HepG2 (cell line): Measurements from ENCODE around the gene EFCAB8. TPM values are rescaled to one million over a fixed set of nuclear protein-coding genes. Genes with fewer than 3 reads are reported as not detected.

Experiments used
- ATAC-seq: fragments of 200-7000 bp; cut with Tn5 transposase; 3 replicates; pipeline ENCODE4 v1.9.1; 2020; ENCODE audit warnings: mild to moderate bottlenecking, moderate library complexity
- BruUV-seq: library from RNA; stranded (reverse); fragments of 400-500 nt; replicated peaks from 2 replicates; lab custom pipeline; 2021; lab: Mats Ljungman, UMichigan
- CTCF ChIA-PET: fragments of 300-600 bp; formaldehyde crosslinking; extraction: SDS; loops from one replicate; lab custom pipeline; 2021; ENCODE audit warnings: low total read pairs, inconsistent platforms, low intra/inter-chr PET ratio; lab: Yijun Ruan, JAX
- POLR2A ChIA-PET: fragments of 350-600 bp; sonication (Branson Sonifier 250); formaldehyde crosslinking; loops from one replicate; lab custom pipeline; 2020; ENCODE audit warnings: antibody characterized with exemption, inconsistent platforms; lab: Yijun Ruan, JAX
- DNase-seq: peaks from one replicate; pipeline ENCODE4 v3.0.0-alpha.2; 2015; ENCODE audit warnings: low spot score
- FAIRE-seq: peaks from 3 replicates; lab custom pipeline; 2011; peaks lifted over from hg19 to GRCh38; lab: Jason Lieb, UNC
- H2AFZ ChIP-seq: one replicate; pipeline ENCODE4 v1.6.1; 2011; ENCODE audit warnings: low read length, inconsistent platforms
- H3K27ac ChIP-seq: fragments of 300-600 bp; 3 replicates; pipeline ENCODE4 v1.8.0; 2011; ENCODE audit warnings: mixed run types, mild to moderate bottlenecking, mixed read lengths, low read length, inconsistent platforms; ENCODE audit not compliant: insufficient read depth; ENCODE audit errors: extremely low read length
- H3K27me3 ChIP-seq, 2 experiments: fragments of 200-600 bp in 1 of 2; 2 replicates in 1 of 2; 3 replicates in 1 of 2; pipeline versions ENCODE4 v1.6.0 to v1.8.0; 2011; ENCODE audit warnings: low read length in 2 of 2, mild to moderate bottlenecking in 2 of 2, moderate library complexity in 2 of 2, inconsistent platforms in 1 of 2; ENCODE audit not compliant: insufficient read depth in 2 of 2, control insufficient read depth in 1 of 2
- H3K36me3 ChIP-seq, 2 experiments: fragments of 200-600 bp in 1 of 2; replicated peaks in 1 of 2; 2 replicates in 1 of 2; 3 replicates in 1 of 2; pipeline versions ENCODE4 v1.5.1 to v1.8.0; 2011; ENCODE audit warnings: low read length in 2 of 2, inconsistent platforms in 1 of 2; ENCODE audit not compliant: insufficient read depth in 2 of 2, control insufficient read depth in 1 of 2
- H3K4me1 ChIP-seq: 2 replicates; pipeline ENCODE4 v1.5.1; 2012; ENCODE audit warnings: low read length, inconsistent platforms; ENCODE audit not compliant: insufficient read depth
- H3K4me2 ChIP-seq: 2 replicates; pipeline ENCODE4 v1.6.0; 2011; ENCODE audit warnings: low read depth, low read length, inconsistent platforms
- H3K4me3 ChIP-seq, 3 experiments: fragments of 200-600 bp in 1 of 3; sonication (generic), shearing (Covaris generic) in 1 of 3; replicated peaks in 1 of 3; 2 replicates each; pipeline ENCODE4 v1.5.1; 2011 to 2016; ENCODE audit warnings: low read length in 3 of 3, inconsistent platforms in 2 of 3, low read depth in 2 of 3, mild to moderate bottlenecking in 2 of 3, control low read depth in 1 of 3, mixed read lengths in 1 of 3; ENCODE audit not compliant: insufficient read depth in 1 of 3
- H3K79me2 ChIP-seq: one replicate; pipeline ENCODE4 v1.6.1; 2011; ENCODE audit warnings: low read length, inconsistent platforms; ENCODE audit not compliant: insufficient read depth
- H3K9ac ChIP-seq: 2 replicates; pipeline ENCODE4 v1.6.0; 2011; ENCODE audit warnings: mild to moderate bottlenecking, low read depth, low read length, inconsistent platforms; ENCODE audit not compliant: insufficient read depth
- H3K9me3 ChIP-seq: 2 replicates; pipeline ENCODE4 v1.5.1; 2012; ENCODE audit warnings: mild to moderate bottlenecking, low read length
- H4K20me1 ChIP-seq: 2 replicates; pipeline ENCODE4 v1.6.0; 2011; ENCODE audit warnings: inconsistent platforms, mild to moderate bottlenecking, low read length, moderate library complexity; ENCODE audit not compliant: insufficient read depth
- HOXD1 ChIP-seq: sonication (generic); formaldehyde crosslinking; IDR thresholded peaks from 2 replicates; pipeline ENCODE4 v1.5.0; 2020; ENCODE audit warnings: missing genetic modification reagents
- PAF1 ChIP-seq: IDR thresholded peaks from 2 replicates; pipeline ENCODE4 v1.6.1; 2016; ENCODE audit warnings: missing genetic modification reagents, missing compliant biosample characterization
- ZNF703 ChIP-seq: sonication (generic); formaldehyde crosslinking; IDR thresholded peaks from 2 replicates; pipeline ENCODE4 v1.5.1; 2020; ENCODE audit warnings: missing genetic modification reagents, mild to moderate bottlenecking, moderate library complexity, borderline replicate concordance
- ZNF761 ChIP-seq: sonication (generic); formaldehyde crosslinking; conservative IDR thresholded peaks from 2 replicates; pipeline ENCODE4 v1.4.0; 2020; ENCODE audit warnings: mild to moderate bottlenecking, missing genetic modification reagents
- WGBS: methylation state at CpG from one replicate; pipeline ENCODE4 v1.1.6; 2017; ENCODE audit warnings: low lambda C conversion rate; 5-methylcytosine and 5-hydroxymethylcytosine counted together
- in situ Hi-C: cut with HindIII; loops from 2 replicates; pipeline ENCODE4 v1.10.0; 2017; ENCODE audit warnings: low pct_unique_long_range_greater_than_20kb; ENCODE audit not compliant: extremely low pct_ligation_motif_present
- intact Hi-C: fragments of 100-400 bp; cut with micrococcal nuclease; formaldehyde crosslinking; loops from one replicate; pipeline ENCODE4 v1.10.0; 2022; ENCODE audit not compliant: unreplicated experiment
- polyA plus RNA-seq, 8 experiments: library from polyadenylated mRNA; depleted of rRNA in 3 of 8; stranded (reverse) in 7 of 8; unstranded in 1 of 8; fragments of >200 nt; fragmentation: Illumina TruSeq in 4 of 8; extraction: Trizol in 4 of 8; gene quantifications; 2 replicates each; pipeline versions ENCODE4 v1.2.1 to v1.2.3, GENCODE V29; 2011 to 2016; ENCODE audit warnings: low read depth in 4 of 8, missing spikeins in 1 of 8, mixed read lengths in 1 of 8; ENCODE audit not compliant: insufficient read depth in 1 of 8
- total RNA-seq, 5 experiments: library from RNA; depleted of rRNA; stranded (reverse); fragments of >200 nt; fragmentation: Illumina TruSeq; extraction: Trizol; gene quantifications; 2 replicates each; pipeline ENCODE4 v1.2.3, GENCODE V29; 2016; ENCODE audit warnings: low read depth in 1 of 5
- TF ChIP-seq, protein P1 (sequence below): sonication (generic); formaldehyde crosslinking; IDR thresholded peaks from 2 replicates; pipeline ENCODE4 v1.4.0; 2020; ENCODE audit warnings: mild to moderate bottlenecking, missing genetic modification reagents
- TF ChIP-seq, protein P2 (sequence below): sonication (generic); formaldehyde crosslinking; IDR thresholded peaks from 2 replicates; pipeline ENCODE4 v1.5.1; 2020; ENCODE audit warnings: missing genetic modification reagents, mild to moderate bottlenecking, borderline replicate concordance

EFCAB8 gene
- total and polyA plus RNA-seq, 2 of the 13 experiments (the other 11 are each of a cell fraction or from before 2014, with no cell fraction given), result 0.15 to 0.22 TPM

DNA sequence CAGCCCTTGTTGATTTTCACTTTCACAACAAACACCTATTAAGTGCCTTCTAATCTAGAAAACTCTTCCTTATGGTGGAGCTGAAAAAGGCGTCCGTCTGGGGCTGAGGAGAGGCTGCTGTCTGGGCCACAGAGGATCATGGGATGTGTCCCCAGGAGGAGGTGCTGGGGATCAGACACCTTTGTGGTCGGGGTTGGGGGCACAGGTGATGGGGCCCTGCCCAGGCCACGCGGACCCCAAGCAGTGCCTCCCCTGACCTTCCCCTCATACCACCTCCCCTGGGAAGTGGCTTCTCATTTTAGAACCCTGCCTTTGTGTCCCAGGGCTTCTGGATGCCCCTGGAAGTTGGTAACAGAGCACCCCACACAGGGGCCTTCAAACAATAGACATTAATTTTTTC lies 104.5 kb downstream of the EFCAB8 start:
- Histone ChIP-seq H4K20me1 (no peaks in the 10 kb centered on the region), H3K4me2 (no peak overlapping the region), H3K36me3 (no peaks in the 10 kb centered on the region), H3K4me1 (peaks cover 7% of the 10 kb centered on the region; the same call in 1 of the 2 replicates), H3K27ac (no peak overlapping the region), H3K4me3 (no peak overlapping the region), H3K9ac (no peak overlapping the region), H3K79me2 (no peaks in the 10 kb centered on the region), H3K9me3 (no peaks in the 10 kb centered on the region), H2AFZ (no peak overlapping the region), H3K27me3 (peaks cover 16 to 86% of the 10 kb centered on the region in 2 experiments)
- intact Hi-C loops (no loop called here), in situ Hi-C loops (no loop called here)
- DNase-seq (no peak), ATAC-seq (no peak), FAIRE-seq (no peak)
- TF ChIP-seq, protein P1, sequence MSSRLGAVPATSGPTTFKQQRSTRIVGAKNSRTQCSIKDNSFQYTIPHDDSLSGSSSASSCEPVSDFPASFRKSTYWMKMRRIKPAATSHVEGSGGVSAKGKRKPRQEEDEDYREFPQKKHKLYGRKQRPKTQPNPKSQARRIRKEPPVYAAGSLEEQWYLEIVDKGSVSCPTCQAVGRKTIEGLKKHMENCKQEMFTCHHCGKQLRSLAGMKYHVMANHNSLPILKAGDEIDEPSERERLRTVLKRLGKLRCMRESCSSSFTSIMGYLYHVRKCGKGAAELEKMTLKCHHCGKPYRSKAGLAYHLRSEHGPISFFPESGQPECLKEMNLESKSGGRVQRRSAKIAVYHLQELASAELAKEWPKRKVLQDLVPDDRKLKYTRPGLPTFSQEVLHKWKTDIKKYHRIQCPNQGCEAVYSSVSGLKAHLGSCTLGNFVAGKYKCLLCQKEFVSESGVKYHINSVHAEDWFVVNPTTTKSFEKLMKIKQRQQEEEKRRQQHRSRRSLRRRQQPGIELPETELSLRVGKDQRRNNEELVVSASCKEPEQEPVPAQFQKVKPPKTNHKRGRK (CRISPR knock-in tag), result peak; percentile 13; the same call in 1 of the 2 replicates
- TF ChIP-seq ZNF761, result no peak
- CTCF ChIA-PET, result no interaction called here
- 23% methylated on average over 5 of the region's 5 CpGs for WGBS
- no TSS peak for BruUV-seq
- POLR2A ChIA-PET, result no interaction called here

DNA sequence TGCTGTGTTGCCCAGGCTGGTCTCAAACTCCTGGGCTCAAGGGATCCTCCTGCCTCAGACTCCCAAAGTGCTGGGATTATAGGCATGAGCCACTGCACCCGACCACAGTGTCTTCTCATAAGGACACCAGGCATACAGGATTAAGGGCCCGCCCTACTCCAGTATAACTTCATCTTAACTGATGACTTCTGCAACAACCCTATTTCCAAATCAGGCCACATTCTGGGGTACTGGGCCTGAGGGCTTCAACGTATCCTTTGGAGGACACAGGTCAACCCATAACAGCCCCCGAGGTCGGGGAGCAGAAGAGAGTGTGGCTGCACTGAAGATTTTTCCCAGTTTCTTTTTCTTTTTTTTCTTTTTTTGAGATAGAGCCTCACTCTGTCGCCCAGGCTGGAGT lies 105.9 kb downstream of the EFCAB8 start:
- Histone ChIP-seq H3K9me3 (no peaks in the 10 kb centered on the region), H3K9ac (no peak overlapping the region), H3K4me2 (no peak overlapping the region), H3K4me1 (peaks cover 7% of the 10 kb centered on the region; the same call in 1 of the 2 replicates), H3K27ac (no peak overlapping the region), H4K20me1 (no peaks in the 10 kb centered on the region), H2AFZ (no peak overlapping the region), H3K4me3 (no peak overlapping the region), H3K79me2 (no peaks in the 10 kb centered on the region), H3K36me3 (no peaks in the 10 kb centered on the region), H3K27me3 (peaks cover 16 to 81% of the 10 kb centered on the region in 2 experiments)
- in situ Hi-C loops, result no loop called here
- ChIA-PET POLR2A (no interaction called here), CTCF (no interaction called here)
- intact Hi-C loops, result no loop called here
- TF ChIP-seq, protein P2, sequence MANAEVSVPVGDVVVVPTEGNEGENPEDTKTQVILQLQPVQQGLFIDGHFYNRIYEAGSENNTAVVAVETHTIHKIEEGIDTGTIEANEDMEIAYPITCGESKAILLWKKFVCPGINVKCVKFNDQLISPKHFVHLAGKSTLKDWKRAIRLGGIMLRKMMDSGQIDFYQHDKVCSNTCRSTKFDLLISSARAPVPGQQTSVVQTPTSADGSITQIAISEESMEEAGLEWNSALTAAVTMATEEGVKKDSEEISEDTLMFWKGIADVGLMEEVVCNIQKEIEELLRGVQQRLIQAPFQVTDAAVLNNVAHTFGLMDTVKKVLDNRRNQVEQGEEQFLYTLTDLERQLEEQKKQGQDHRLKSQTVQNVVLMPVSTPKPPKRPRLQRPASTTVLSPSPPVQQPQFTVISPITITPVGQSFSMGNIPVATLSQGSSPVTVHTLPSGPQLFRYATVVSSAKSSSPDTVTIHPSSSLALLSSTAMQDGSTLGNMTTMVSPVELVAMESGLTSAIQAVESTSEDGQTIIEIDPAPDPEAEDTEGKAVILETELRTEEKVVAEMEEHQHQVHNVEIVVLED (CRISPR knock-in tag), result no peak
- no peak for TF ChIP-seq ZNF703 (CRISPR knock-in tag)
- TF ChIP-seq HOXD1 (CRISPR knock-in tag), result no peak
- TF ChIP-seq PAF1 (CRISPR knock-in tag), result no peak
- no peak for DNase-seq
- ATAC-seq, result no peak
- FAIRE-seq, result no peak
- BruUV-seq, result no TSS peak
- WGBS, result 30% methylated on average over 6 of the region's 6 CpGs
